GM23338 (cell line): Measurements from ENCODE around the gene FAM20C. TPM values are rescaled to one million over a fixed set of nuclear protein-coding genes. Genes with fewer than 3 reads are reported as not detected.

Source experiments
- ATAC-seq: fragments of 200-7000 bp; cut with Tn5 transposase; 3 replicates; pipeline ENCODE4 v1.9.1; 2020
- DNase-seq: peaks from one replicate; pipeline ENCODE4 v3.0.0-alpha.2; 2015; ENCODE audit warnings: low spot score
- H2AFZ ChIP-seq: fragments of 200-600 bp; sonication (generic); 2 replicates; pipeline ENCODE4 v1.8.0; 2016; ENCODE audit warnings: antibody characterized with exemption, mild to moderate bottlenecking, moderate library complexity
- H3F3A ChIP-seq: fragments of 200-600 bp; sonication (generic); replicated peaks from 2 replicates; pipeline ENCODE4 v1.8.0; 2017; ENCODE audit warnings: antibody characterized with exemption, mixed run types, low read depth
- H3K27ac ChIP-seq: fragments of 200-600 bp; sonication (generic); 2 replicates; pipeline ENCODE4 v1.6.1; 2016; ENCODE audit warnings: low read depth
- H3K27me3 ChIP-seq: fragments of 200-600 bp; sonication (generic); 2 replicates; pipeline ENCODE4 v1.8.0; 2016; ENCODE audit warnings: mild to moderate bottlenecking, mixed run types, moderate library complexity; ENCODE audit not compliant: insufficient read depth
- H3K36me3 ChIP-seq: fragments of 200-600 bp; sonication (generic); 2 replicates; pipeline ENCODE4 v1.8.0; 2016; ENCODE audit warnings: mild to moderate bottlenecking; ENCODE audit not compliant: insufficient read depth
- H3K4me1 ChIP-seq: fragments of 200-600 bp; sonication (generic); 2 replicates; pipeline ENCODE4 v1.8.0; 2016; ENCODE audit warnings: mild to moderate bottlenecking, moderate library complexity; ENCODE audit not compliant: insufficient read depth
- H3K4me2 ChIP-seq: fragments of 200-600 bp; sonication (generic); 2 replicates; pipeline ENCODE4 v1.7.1; 2017; ENCODE audit warnings: mixed run types
- H3K4me3 ChIP-seq: fragments of 200-600 bp; sonication (generic); 2 replicates; pipeline ENCODE4 v1.6.1; 2016; ENCODE audit warnings: mixed run types
- H3K79me2 ChIP-seq: fragments of 200-600 bp; sonication (generic); replicated peaks from 2 replicates; pipeline ENCODE4 v1.8.0; 2017; ENCODE audit warnings: mild to moderate bottlenecking; ENCODE audit not compliant: insufficient read depth
- H3K9me2 ChIP-seq: fragments of 200-600 bp; sonication (generic); 2 replicates; pipeline ENCODE4 v1.8.0; 2017; ENCODE audit not compliant: insufficient read depth
- H4K20me1 ChIP-seq: fragments of 200-600 bp; sonication (generic); replicated peaks from 2 replicates; pipeline ENCODE4 v1.8.0; 2017; ENCODE audit warnings: mild to moderate bottlenecking; ENCODE audit not compliant: insufficient read depth
- H3K27ac Mint-ChIP-seq: 2 replicates; pipeline ENCODE4 v1.8.0; 2020; ENCODE audit warnings: inconsistent platforms, mild to moderate bottlenecking, moderate library complexity, mixed read lengths
- H3K27me3 Mint-ChIP-seq: 3 replicates; pipeline ENCODE4 v1.8.0; 2022; ENCODE audit warnings: low read depth, mild to moderate bottlenecking, moderate library complexity, mixed read lengths, inconsistent platforms; ENCODE audit not compliant: insufficient read depth, poor library complexity
- H3K36me3 Mint-ChIP-seq: 3 replicates; pipeline ENCODE4 v1.8.0; 2021; ENCODE audit warnings: low read depth, mild to moderate bottlenecking, inconsistent platforms, moderate library complexity, mixed read lengths
- H3K4me1 Mint-ChIP-seq: 3 replicates; pipeline ENCODE4 v1.8.0; 2020; ENCODE audit warnings: mild to moderate bottlenecking, inconsistent platforms, mixed read lengths
- H3K4me3 Mint-ChIP-seq: 3 replicates; pipeline ENCODE4 v1.8.0; 2021; ENCODE audit warnings: moderate library complexity, mild to moderate bottlenecking, inconsistent platforms, mixed read lengths
- H3K9me3 Mint-ChIP-seq: 3 replicates; pipeline ENCODE4 v1.8.0; 2020; ENCODE audit warnings: moderate library complexity, mild to moderate bottlenecking, inconsistent platforms, mixed read lengths
- CREB1 ChIP-seq: fragments of 250-450 bp; sonication (Bioruptor Pico); IDR thresholded peaks from 2 replicates; pipeline ENCODE4 v1.5.0; 2020; ENCODE audit warnings: low read depth, mild to moderate bottlenecking, moderate library complexity
- CTCF ChIP-seq, 2 experiments: fragments of 200-600 bp in 1 of 2; sonication (generic) in 1 of 2; conservative IDR thresholded peaks; 2 replicates each; pipeline versions ENCODE4 v1.5.1 to v1.6.1; 2016 to 2017; ENCODE audit warnings: antibody characterized with exemption in 2 of 2, low read depth in 2 of 2, mild to moderate bottlenecking in 2 of 2, moderate library complexity in 1 of 2
- ETS1 ChIP-seq: IDR thresholded peaks from 2 replicates; pipeline ENCODE4 v1.6.1; 2016; ENCODE audit warnings: antibody characterized with exemption
- EZH2 ChIP-seq: fragments of 200-600 bp; sonication (generic); IDR thresholded peaks from one replicate; pipeline ENCODE4 v1.8.0; 2017; ENCODE audit warnings: antibody characterized with exemption, mild to moderate bottlenecking, low read depth; ENCODE audit not compliant: unreplicated experiment
- EZH2phosphoT487 ChIP-seq: fragments of 200-600 bp; sonication (generic); IDR thresholded peaks from one replicate; pipeline ENCODE4 v1.8.1; 2018; ENCODE audit warnings: antibody characterized with exemption; ENCODE audit not compliant: unreplicated experiment
- JUNB ChIP-seq: IDR thresholded peaks from one replicate; pipeline ENCODE4 v1.6.1; 2016; ENCODE audit warnings: antibody characterized with exemption; ENCODE audit not compliant: unreplicated experiment
- NANOG ChIP-seq: IDR thresholded peaks from 2 replicates; pipeline ENCODE4 v1.6.1; 2016; ENCODE audit warnings: antibody characterized with exemption, borderline replicate concordance
- POLR2AphosphoS5 ChIP-seq: IDR thresholded peaks from 2 replicates; pipeline ENCODE4 v1.6.1; 2016; ENCODE audit warnings: antibody characterized with exemption, low read depth
- REST ChIP-seq: IDR thresholded peaks from one replicate; pipeline ENCODE4 v1.6.1; 2018; ENCODE audit warnings: antibody characterized with exemption; ENCODE audit not compliant: unreplicated experiment
- STAT1 ChIP-seq: IDR thresholded peaks from one replicate; pipeline ENCODE4 v1.6.1; 2016; ENCODE audit warnings: antibody characterized with exemption; ENCODE audit not compliant: unreplicated experiment
- ZNF114 ChIP-seq: fragments of 250-450 bp; sonication (Bioruptor Pico); IDR thresholded peaks from 2 replicates; pipeline ENCODE4 v1.5.0; 2020; ENCODE audit warnings: mild to moderate bottlenecking, moderate library complexity
- ZNF331 ChIP-seq: fragments of 250-450 bp; sonication (Bioruptor Pico); IDR thresholded peaks from 2 replicates; pipeline ENCODE4 v1.5.0; 2020; ENCODE audit warnings: low read depth, mild to moderate bottlenecking, moderate library complexity
- ZNF462 ChIP-seq: fragments of 250-450 bp; sonication (Bioruptor Pico); IDR thresholded peaks from 2 replicates; pipeline ENCODE4 v1.5.0; 2020; ENCODE audit warnings: mild to moderate bottlenecking, moderate library complexity
- polyA plus RNA-seq: library from polyadenylated mRNA; unstranded; fragments of >200 nt; fragmentation: Nextera tagmentation; extraction: Ambion mirVana; gene quantifications from 2 replicates; pipeline ENCODE4 v1.2.1, GENCODE V29; 2016
- total RNA-seq: library from RNA; depleted of rRNA; stranded (reverse); fragments of >200 nt; shearing (Covaris generic); gene quantifications from 2 replicates; pipeline ENCODE4 v1.2.3, GENCODE V29; 2014

Gene FAM20C
- total and polyA plus RNA-seq, 2 experiments from 2014 or later: 7.6 to 24.8 TPM

- H3K36me3 ChIP-seq: no peaks in the 10 kb centered on the region
- no peak for DNase-seq
- Mint-ChIP-seq H3K4me1 (peaks cover 13% of the 10 kb centered on the region), H3K27me3 (peaks cover 7% of the 10 kb centered on the region), H3K36me3 (peaks cover 27% of the 10 kb centered on the region), H3K27ac (0 out of 2 replicates have a peak overlapping the region, but pooled peaks have one; percentile 27), H3K4me3 (no peak overlapping the region), H3K9me3 (no peaks in the 10 kb centered on the region)
- no peak overlapping the region for H3K4me2 ChIP-seq
- no peaks in the 10 kb centered on the region for H4K20me1 ChIP-seq
- H3K27me3 ChIP-seq: no peaks in the 10 kb centered on the region
- H3K9me2 ChIP-seq: peaks cover 13% of the 10 kb centered on the region
- H3K27ac ChIP-seq: no peak overlapping the region
- H3K79me2 ChIP-seq: 0 out of 2 replicates have a peak, but pooled peaks cover 9% of the 10 kb centered on the region
- H2AFZ ChIP-seq: no peak overlapping the region
- ATAC-seq: no peak
- H3K4me1 ChIP-seq: 0 out of 2 replicates have a peak, but pooled peaks cover 6% of the 10 kb centered on the region
- TF ChIP-seq NANOG (no peak), CTCF (conservative IDR thresholded peaks at IDR 0.05; ENCODE audit: low read depth in 2 of 2) (no peak), JUNB (no peak), REST (no peak), ZNF114 (CRISPR knock-in tag) (no peak), EZH2 (no peak), ZNF462 (CRISPR knock-in tag) (no peak), EZH2phosphoT487 (no peak), POLR2AphosphoS5 (no peak), CREB1 (no peak), ETS1 (no peak), STAT1 (no peak), ZNF331 (CRISPR knock-in tag) (no peak)
- no peak overlapping the region for H3K4me3 ChIP-seq
- H3F3A ChIP-seq: 0 out of 2 replicates have a peak, but pooled peaks cover under 1% of the 10 kb centered on the region
Observed at GRCh38 chr7:143811-144453, 48.4 kb upstream of the FAM20C start.
